K562 (cell line): ENCODE measurements around the gene LGI4. TPM values are rescaled to one million over a fixed set of nuclear protein-coding genes. Genes with fewer than 3 reads are reported as not detected.

ENCODE experiments used
- ATAC-seq: fragments of 200-7000 bp; cut with Tn5 transposase; 3 replicates; pipeline ENCODE4 v1.9.1; 2020; ENCODE audit warnings: moderate library complexity
- BruUV-seq: library from RNA; stranded (reverse); fragments of 400-500 nt; replicated peaks from 2 replicates; lab custom pipeline; 2021; lab: Mats Ljungman, UMichigan
- CTCF ChIA-PET: fragments of 300-600 bp; formaldehyde crosslinking; extraction: SDS; loops from one replicate; lab custom pipeline; 2021; ENCODE audit warnings: low intra/inter-chr PET ratio; lab: Yijun Ruan, JAX
- POLR2A ChIA-PET: fragments of 300-600, 350-650 bp; sonication (Branson Sonifier 250); formaldehyde crosslinking; extraction: SDS; loops from one replicate; lab custom pipeline; 2021; ENCODE audit warnings: antibody characterized with exemption, inconsistent platforms; lab: Yijun Ruan, JAX
- DNase-seq, 4 experiments: peaks; one replicate each; pipeline versions ENCODE4 v3.0.0 to v3.0.0-alpha.2; 2011 to 2018; ENCODE audit warnings: low spot score in 3 of 4, mixed read lengths in 3 of 4; ENCODE audit errors: extremely low read depth in 1 of 4
- FAIRE-seq: peaks from 2 replicates; lab custom pipeline; 2011; peaks lifted over from hg19 to GRCh38; lab: Jason Lieb, UNC
- H2AFZ ChIP-seq: 2 replicates; pipeline ENCODE4 v1.6.0; 2011; ENCODE audit warnings: low read depth, low read length, control low read depth, inconsistent platforms
- H3K27ac ChIP-seq: fragments of 200-600 bp; 3 replicates; pipeline ENCODE4 v1.8.0; 2011; ENCODE audit warnings: low read depth, mild to moderate bottlenecking, control low read depth, inconsistent platforms, low read length, moderate library complexity, mixed read lengths; ENCODE audit errors: extremely low read depth
- H3K27me3 ChIP-seq, 2 experiments: fragments of 300-600 bp in 1 of 2; 2 replicates in 1 of 2; 3 replicates in 1 of 2; pipeline versions ENCODE4 v1.6.0 to v1.8.0; 2011; ENCODE audit warnings: inconsistent platforms in 2 of 2, low read length in 2 of 2, mild to moderate bottlenecking in 1 of 2, mixed read lengths in 1 of 2, moderate library complexity in 1 of 2; ENCODE audit not compliant: control insufficient read depth in 2 of 2, insufficient read depth in 2 of 2
- H3K36me3 ChIP-seq: fragments of 300-600 bp; 3 replicates; pipeline ENCODE4 v1.8.0; 2011; ENCODE audit warnings: mild to moderate bottlenecking, low read length, inconsistent platforms; ENCODE audit not compliant: control insufficient read depth, insufficient read depth
- H3K4me1 ChIP-seq, 2 experiments: fragments of 200-600 bp in 1 of 2; replicated peaks in 1 of 2; 2 replicates in 1 of 2; 3 replicates in 1 of 2; pipeline versions ENCODE4 v1.5.1 to v1.8.0; 2011; ENCODE audit warnings: inconsistent platforms in 2 of 2, low read length in 2 of 2, mild to moderate bottlenecking in 1 of 2, mixed read lengths in 1 of 2, moderate library complexity in 1 of 2; ENCODE audit not compliant: control insufficient read depth in 2 of 2, insufficient read depth in 2 of 2
- H3K4me2 ChIP-seq: 2 replicates; pipeline ENCODE4 v1.6.1; 2011; ENCODE audit warnings: low read length, control low read depth, inconsistent platforms, mixed read lengths; ENCODE audit not compliant: insufficient read depth
- H3K4me3 ChIP-seq: fragments of 200-600 bp; sonication (generic), shearing (Covaris generic); 2 replicates; pipeline ENCODE4 v1.5.1; 2016; ENCODE audit warnings: control low read depth, inconsistent platforms
- H3K79me2 ChIP-seq: fragments of 200-600 bp; 3 replicates; pipeline ENCODE4 v1.8.0; 2011; ENCODE audit warnings: low read length, inconsistent platforms; ENCODE audit not compliant: control insufficient read depth, insufficient read depth
- H3K9ac ChIP-seq, 2 experiments: 2 replicates each; pipeline versions ENCODE4 v1.6.0 to v1.6.1; 2011; ENCODE audit warnings: low read depth in 2 of 2, low read length in 2 of 2, control low read depth in 1 of 2, inconsistent platforms in 1 of 2, mild to moderate bottlenecking in 1 of 2, mixed read lengths in 1 of 2; ENCODE audit not compliant: insufficient read depth in 1 of 2
- H3K9me1 ChIP-seq: one replicate; pipeline ENCODE4 v1.6.0; 2011; ENCODE audit warnings: inconsistent platforms, mild to moderate bottlenecking, low read length, moderate library complexity; ENCODE audit not compliant: control insufficient read depth, insufficient read depth
- H3K9me3 ChIP-seq: replicated peaks from 2 replicates; pipeline ENCODE4 v1.5.1; 2011; ENCODE audit warnings: low read depth, low read length, inconsistent platforms; ENCODE audit not compliant: control insufficient read depth, insufficient read depth
- H4K20me1 ChIP-seq: replicated peaks from 2 replicates; pipeline ENCODE4 v1.6.1; 2011; ENCODE audit warnings: low read length, inconsistent platforms, mixed read lengths; ENCODE audit not compliant: control insufficient read depth, insufficient read depth
- ATF7 ChIP-seq: fragments of 450-650 bp; IDR thresholded peaks from 2 replicates; pipeline ENCODE4 v1.7.1; 2014; ENCODE audit warnings: mild to moderate bottlenecking, moderate library complexity
- CCNT2 ChIP-seq: IDR thresholded peaks from 2 replicates; pipeline ENCODE4 v1.6.1; 2011; ENCODE audit warnings: borderline replicate concordance, low read depth, mild to moderate bottlenecking, moderate library complexity, mixed read lengths, low read length; ENCODE audit not compliant: insufficient read length; ENCODE audit errors: extremely low read depth
- CEBPB ChIP-seq: fragments of 450-650 bp; IDR thresholded peaks from 2 replicates; pipeline ENCODE4 v1.6.1; 2016; ENCODE audit warnings: missing genetic modification characterization, missing compliant biosample characterization
- DACH1 ChIP-seq: fragments of 450-650 bp; IDR thresholded peaks from 2 replicates; pipeline ENCODE4 v1.6.1; 2018; ENCODE audit not compliant: partially characterized antibody
- FOXJ3 ChIP-seq: sonication (generic); formaldehyde crosslinking; IDR thresholded peaks from 2 replicates; pipeline ENCODE4 v1.4.0; 2020; ENCODE audit warnings: mild to moderate bottlenecking, missing genetic modification reagents
- HLTF ChIP-seq: fragments of 450-650 bp; IDR thresholded peaks from 2 replicates; pipeline ENCODE4 v1.6.1; 2016
- MAFG ChIP-seq: fragments of 450-650 bp; conservative IDR thresholded peaks from 2 replicates; pipeline ENCODE4 v1.6.1; 2016; ENCODE audit warnings: missing genetic modification characterization, missing compliant biosample characterization
- MED1 ChIP-seq: sonication (generic); formaldehyde crosslinking; IDR thresholded peaks from 2 replicates; pipeline ENCODE4 v1.8.1; 2023; ENCODE audit warnings: missing genetic modification reagents, borderline replicate concordance
- MYNN ChIP-seq, 2 experiments: sonication (generic); formaldehyde crosslinking in 1 of 2; IDR thresholded peaks; 2 replicates each; pipeline versions ENCODE4 v1.5.0 to v1.6.1; 2016 to 2020; ENCODE audit warnings: antibody characterized with exemption in 1 of 2, missing genetic modification reagents in 1 of 2
- PHF21A ChIP-seq: fragments of 450-650 bp; IDR thresholded peaks from 2 replicates; pipeline ENCODE4 v1.6.1; 2017; ENCODE audit warnings: low read depth, borderline replicate concordance
- PTTG1 ChIP-seq: fragments of 450-650 bp; IDR thresholded peaks from 2 replicates; pipeline ENCODE4 v1.6.1; 2016; ENCODE audit warnings: low read depth, mild to moderate bottlenecking, missing genetic modification characterization, missing compliant biosample characterization
- RBM15 ChIP-seq: fragments of 200-400 bp; formaldehyde crosslinking; IDR thresholded peaks from 2 replicates; pipeline ENCODE4 v1.6.1; 2018; ENCODE audit warnings: mild to moderate bottlenecking, low read length, moderate library complexity; ENCODE audit not compliant: insufficient read depth
- ZKSCAN1 ChIP-seq: fragments of 150-350 bp; IDR thresholded peaks from 2 replicates; pipeline ENCODE4 v1.6.1; 2016; ENCODE audit warnings: low read depth, low read length
- ZNF696 ChIP-seq: fragments of 250-450 bp; sonication (Bioruptor Pico); conservative IDR thresholded peaks from 2 replicates; pipeline ENCODE4 v1.4.0; 2020; ENCODE audit warnings: mild to moderate bottlenecking, moderate library complexity
- WGBS: fragments of 100-300 bp; shearing (Covaris generic); methylation state at CpG from one replicate; pipeline ENCODE4 v1.1.6; 2016; ENCODE audit warnings: low coverage, mixed read lengths; ENCODE audit not compliant: insufficient coverage; ENCODE audit errors: missing lambda C conversion rate; 5-methylcytosine and 5-hydroxymethylcytosine counted together
- in situ Hi-C: fragments of 300-500 bp; cut with MboI; formaldehyde crosslinking; loops from 4 replicates; pipeline ENCODE4 v1.15.0; 2018; ENCODE audit warnings: inconsistent platforms, mixed read lengths
- intact Hi-C: fragments of 100-400 bp; cut with micrococcal nuclease; formaldehyde crosslinking; loops from 2 replicates; pipeline ENCODE4 v1.14.2; 2022
- polyA plus RNA-seq, 8 experiments: library from polyadenylated mRNA; depleted of rRNA in 4 of 8; stranded (reverse) in 5 of 8; unstranded in 3 of 8; fragments of >200 nt; fragmentation: Nextera tagmentation in 2 of 8; fragmentation: Illumina TruSeq in 1 of 8; extraction: Ambion mirVana in 2 of 8; extraction: Trizol in 1 of 8; gene quantifications; 2 replicates each; pipeline versions ENCODE4 v1.2.1 to v1.2.3, GENCODE V29; 2011 to 2014; ENCODE audit warnings: inconsistent platforms in 1 of 8, missing spikeins in 1 of 8
- total RNA-seq, 7 experiments: library from RNA; depleted of rRNA in 6 of 7; stranded (reverse); fragments of >200 nt in 6 of 7; fragmentation: Illumina TruSeq in 2 of 7; extraction: Trizol in 2 of 7; gene quantifications; 2 replicates each; pipeline versions ENCODE4 v1.2.1 to v1.2.3, GENCODE V29; 2011 to 2021; ENCODE audit warnings: low replicate concordance in 1 of 7
- TF ChIP-seq, protein P1 (sequence below): IDR thresholded peaks from 2 replicates; pipeline ENCODE4 v1.6.1; 2011; ENCODE audit warnings: borderline replicate concordance, low read depth, mild to moderate bottlenecking, moderate library complexity, low read length; ENCODE audit not compliant: insufficient read depth, poor library complexity, severe bottlenecking

LGI4 gene
- total and polyA plus RNA-seq, 9 of the 15 experiments (the other 6 are each of a cell fraction or from before 2014, with no cell fraction given): 0.14 to 0.30 (median 0.24) TPM; not detected in 4

DNA sequence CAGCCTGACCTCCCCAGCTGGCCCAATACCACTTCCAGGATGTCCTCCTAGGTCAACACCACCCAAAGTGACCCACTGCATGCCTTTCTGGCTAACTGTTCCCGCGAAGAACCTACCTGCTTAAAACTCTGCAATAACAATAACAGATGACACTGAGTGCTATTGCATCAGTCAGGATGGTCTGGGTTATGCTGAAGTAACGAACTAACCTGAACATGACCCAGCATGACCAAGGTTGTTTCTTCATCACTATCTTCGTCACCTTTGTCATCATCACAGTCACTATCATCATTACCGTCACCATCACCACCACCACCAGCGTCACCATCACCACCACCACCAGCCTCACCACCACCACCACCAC is 29.8 kb downstream of the LGI4 start (continued):
- no peak for TF ChIP-seq PTTG1
- no peak for TF ChIP-seq MYNN (IDR thresholded peaks at IDR 0.05)
- TF ChIP-seq MYNN (CRISPR knock-in tag; IDR thresholded peaks at IDR 0.05): no peak

DNA sequence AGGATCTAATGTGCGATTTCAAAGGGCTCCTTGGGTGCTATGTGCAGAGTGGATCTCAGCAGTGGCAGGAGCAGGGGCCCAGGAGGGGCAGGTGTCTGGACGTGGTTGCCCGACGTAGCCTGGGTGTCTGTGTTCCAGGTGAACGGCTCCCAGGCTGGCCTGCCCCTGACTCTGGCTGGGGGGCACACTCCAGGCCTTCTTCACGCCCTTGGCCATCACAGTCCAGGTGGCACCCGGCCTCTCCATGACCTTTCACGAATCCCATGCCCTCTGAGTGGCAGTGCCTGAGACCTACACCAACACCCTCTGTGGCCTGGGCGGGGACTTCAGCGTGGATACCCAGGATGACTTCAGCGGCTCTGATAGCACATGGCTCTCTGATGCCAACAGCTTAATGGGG is 30.5 kb downstream of the LGI4 start:
- CTCF ChIA-PET: no interaction called here
- H3K27me3 ChIP-seq: no peaks in the 10 kb centered on the region
- POLR2A ChIA-PET: interaction anchor here (0.6 to 1.1 kb wide), 3 partner anchors 37 to 90 kb away, joined by 3 to 4 read pairs (median 4); no protein-coding TSS in a partner anchor
- TF ChIP-seq DACH1: no peak
- TF ChIP-seq ZKSCAN1: no peak
- TF ChIP-seq CEBPB: no peak
- TF ChIP-seq MAFG: no peak
- TF ChIP-seq ATF7: no peak
- TF ChIP-seq RBM15: no peak
- no peak for TF ChIP-seq MED1 (CRISPR knock-in tag)
- TF ChIP-seq FOXJ3: no peak
- TF ChIP-seq PHF21A: no peak
- no peak for TF ChIP-seq HLTF
- TF ChIP-seq, protein P1, sequence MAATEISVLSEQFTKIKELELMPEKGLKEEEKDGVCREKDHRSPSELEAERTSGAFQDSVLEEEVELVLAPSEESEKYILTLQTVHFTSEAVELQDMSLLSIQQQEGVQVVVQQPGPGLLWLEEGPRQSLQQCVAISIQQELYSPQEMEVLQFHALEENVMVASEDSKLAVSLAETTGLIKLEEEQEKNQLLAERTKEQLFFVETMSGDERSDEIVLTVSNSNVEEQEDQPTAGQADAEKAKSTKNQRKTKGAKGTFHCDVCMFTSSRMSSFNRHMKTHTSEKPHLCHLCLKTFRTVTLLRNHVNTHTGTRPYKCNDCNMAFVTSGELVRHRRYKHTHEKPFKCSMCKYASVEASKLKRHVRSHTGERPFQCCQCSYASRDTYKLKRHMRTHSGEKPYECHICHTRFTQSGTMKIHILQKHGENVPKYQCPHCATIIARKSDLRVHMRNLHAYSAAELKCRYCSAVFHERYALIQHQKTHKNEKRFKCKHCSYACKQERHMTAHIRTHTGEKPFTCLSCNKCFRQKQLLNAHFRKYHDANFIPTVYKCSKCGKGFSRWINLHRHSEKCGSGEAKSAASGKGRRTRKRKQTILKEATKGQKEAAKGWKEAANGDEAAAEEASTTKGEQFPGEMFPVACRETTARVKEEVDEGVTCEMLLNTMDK: no peak
- no peak for TF ChIP-seq CCNT2
- no peak for TF ChIP-seq ZNF696 (CRISPR knock-in tag)
- H2AFZ ChIP-seq: no peak overlapping the region
- H3K4me3 ChIP-seq: no peak overlapping the region
- no peaks in the 10 kb centered on the region for H4K20me1 ChIP-seq
- no peaks in the 10 kb centered on the region for H3K9me1 ChIP-seq
- no TSS peak for BruUV-seq
- DNase-seq (no peak), ATAC-seq (no peak), FAIRE-seq (no peak)
- H3K9ac ChIP-seq: no peak overlapping the region
- in situ Hi-C loops: no loop called here
- intact Hi-C loops: no loop called here
- H3K27ac ChIP-seq: no peak overlapping the region
- no peaks in the 10 kb centered on the region for H3K79me2 ChIP-seq
- peaks cover 19 to 33% of the 10 kb centered on the region in 2 experiments for H3K4me1 ChIP-seq
- WGBS: 75% methylated on average over 8 of the region's 11 CpGs
- peaks cover 7% of the 10 kb centered on the region for H3K9me3 ChIP-seq
- H3K4me2 ChIP-seq: no peak overlapping the region
- H3K36me3 ChIP-seq: no peaks in the 10 kb centered on the region
